ENCODE data around the gene COPG1. TPM values are rescaled to one million over a fixed set of nuclear protein-coding genes. Genes with fewer than 3 reads are reported as not detected.

The COPG1 gene
- total and polyA plus RNA-seq, 2 donors (not counting 3 experiments of a cell fraction or from before 2014, with no cell fraction given): 112 to 202 TPM

- Histone ChIP-seq H2AFZ (ENCODE audit: low read depth, low read length) (no peak overlapping the region), H3K4me3 (replicated peaks in 1 of 3; ENCODE audit: insufficient read depth in 1 of 3, low read depth in 1 of 3, low read length in 3 of 3) (no peak overlapping the region), H3K4me1 (ENCODE audit: control insufficient read depth, extremely low read depth, insufficient read depth, low read length) (no peaks in the 10 kb centered on the region), H3K79me2 (ENCODE audit: control insufficient read depth, insufficient read depth, low read length) (no peaks in the 10 kb centered on the region), H3K27ac (ENCODE audit: insufficient read depth, low read depth, low read length) (no peak overlapping the region), H3K9me1 (replicated peaks; ENCODE audit: control insufficient read depth, extremely low read depth, insufficient read depth, low read length) (no peaks in the 10 kb centered on the region), H3K4me2 (ENCODE audit: insufficient read depth, low read length) (no peak overlapping the region), H4K20me1 (replicated peaks; ENCODE audit: control insufficient read depth, extremely low read depth, insufficient read depth, low read length) (no peaks in the 10 kb centered on the region), H3K9ac (replicated peaks; ENCODE audit: extremely low read depth, insufficient read depth, low read length) (no peak overlapping the region), H3K27me3 (ENCODE audit: control insufficient read depth in 2 of 2, insufficient read depth in 2 of 2, low read length in 2 of 2) (no peaks in the 10 kb centered on the region), H3K9me3 (replicated peaks; ENCODE audit: control insufficient read depth, insufficient read depth, low read length) (no peaks in the 10 kb centered on the region), H3K36me3 (ENCODE audit: control insufficient read depth in 2 of 2, extremely low read depth in 1 of 2, insufficient read depth in 2 of 2, low read length in 2 of 2) (peaks cover 56 to 59% of the 10 kb centered on the region in 2 experiments)
- no peak for FAIRE-seq
- POLR2A ChIA-PET: interaction anchor here (0.6 kb wide), 1 partner anchor 319 kb away, joined by 3 read pairs; no protein-coding TSS in a partner anchor
- BruUV-seq (replicated peaks): no TSS peak
- CTCF ChIA-PET: interaction anchor here (0.9 kb wide), 1 partner anchor 14 kb away, joined by 3 read pairs; no protein-coding TSS in a partner anchor
- dilution Hi-C loops (cut with MboI; ENCODE audit: extremely low pct_ligation_motif_present, low sequenced_read_pairs) (no loop called here), intact Hi-C loops (cut with micrococcal nuclease) (no loop called here)
- TF ChIP-seq MYC (IDR thresholded peaks at IDR 0.05; ENCODE audit: low read depth, low read length): no peak
- TF ChIP-seq GATA2 (IDR thresholded peaks at IDR 0.05; ENCODE audit: insufficient read depth, insufficient read length, low read depth, low read length): no peak
- no peak for TF ChIP-seq JUN (IDR thresholded peaks at IDR 0.05; ENCODE audit: borderline replicate concordance, insufficient read depth, insufficient read length, low read depth)
- no peak for TF ChIP-seq EZH2 (IDR thresholded peaks at IDR 0.05; ENCODE audit: borderline replicate concordance, low read depth, low read length, severe bottlenecking)
- no peak for TF ChIP-seq POLR2AphosphoS5 (IDR thresholded peaks at IDR 0.05; ENCODE audit: insufficient read depth, low read depth, low read length)
- TF ChIP-seq POLR2A (IDR thresholded peaks at IDR 0.05; ENCODE audit: low read depth, low read length): no peak
- TF ChIP-seq FOS (IDR thresholded peaks at IDR 0.05; ENCODE audit: borderline replicate concordance, insufficient read depth, low read length): no peak
- TF ChIP-seq CTCF (IDR thresholded peaks at IDR 0.05; ENCODE audit: extremely low read depth in 1 of 2, insufficient read depth in 1 of 2, low read depth in 1 of 2, low read length in 2 of 2): no peak
- TF ChIP-seq MAX (IDR thresholded peaks at IDR 0.05; ENCODE audit: insufficient read depth, insufficient read length): no peak
- DNase-seq (ENCODE audit: low read depth, low spot score): no peak
These were observed 17.2 kb downstream of the COPG1 start for GRCh38 chr3:129266651-129267050.
